Keratinocyte (primary cell): ENCODE results near the gene ABLIM2. TPM values are rescaled to one million over a fixed set of nuclear protein-coding genes. Genes with fewer than 3 reads are reported as not detected.

Source experiments
- DNase-seq: peaks from one replicate; pipeline ENCODE4 v3.0.0-alpha.2; 2011; ENCODE audit warnings: low read depth, missing footprints, low spot score
- FAIRE-seq: peaks from 2 replicates; lab custom pipeline; 2011; peaks lifted over from hg19 to GRCh38; lab: Jason Lieb, UNC
- H2AFZ ChIP-seq: 2 replicates; pipeline ENCODE4 v1.6.0; 2012; ENCODE audit warnings: low read length, control low read depth, inconsistent platforms; ENCODE audit not compliant: control insufficient read depth
- H3K27ac ChIP-seq: 2 replicates; pipeline ENCODE4 v1.5.1; 2011; ENCODE audit warnings: low read length; ENCODE audit not compliant: control insufficient read depth, insufficient read depth
- H3K27me3 ChIP-seq: 3 replicates; pipeline ENCODE4 v1.6.0; 2011; ENCODE audit warnings: low read length; ENCODE audit not compliant: control insufficient read depth, insufficient read depth; ENCODE audit errors: extremely low read depth
- H3K36me3 ChIP-seq, 2 experiments: 2 replicates in 1 of 2; 3 replicates in 1 of 2; pipeline ENCODE4 v1.5.1; 2011; ENCODE audit warnings: low read length in 2 of 2, mild to moderate bottlenecking in 1 of 2; ENCODE audit not compliant: control insufficient read depth in 2 of 2, insufficient read depth in 2 of 2; ENCODE audit errors: extremely low read depth in 1 of 2
- H3K4me1 ChIP-seq: 3 replicates; pipeline ENCODE4 v1.5.1; 2011; ENCODE audit warnings: low read length; ENCODE audit not compliant: control insufficient read depth, insufficient read depth; ENCODE audit errors: extremely low read depth
- H3K4me2 ChIP-seq: 3 replicates; pipeline ENCODE4 v1.6.0; 2011; ENCODE audit warnings: low read depth, low read length; ENCODE audit not compliant: control insufficient read depth, insufficient read depth; ENCODE audit errors: extremely low read depth
- H3K4me3 ChIP-seq, 3 experiments: fragments of 200-600 bp in 1 of 3; sonication (generic) in 1 of 3; 2 replicates in 2 of 3; 3 replicates in 1 of 3; pipeline ENCODE4 v1.5.1; 2011 to 2016; ENCODE audit warnings: low read length in 3 of 3, mild to moderate bottlenecking in 3 of 3, control low read depth in 2 of 3, inconsistent platforms in 1 of 3, low read depth in 1 of 3, mixed read lengths in 1 of 3, mixed run types in 1 of 3, moderate library complexity in 1 of 3; ENCODE audit not compliant: control insufficient read depth in 2 of 3, insufficient read depth in 2 of 3; ENCODE audit errors: extremely low read depth in 1 of 3
- H3K79me2 ChIP-seq: 2 replicates; pipeline ENCODE4 v1.6.0; 2012; ENCODE audit warnings: low read length; ENCODE audit not compliant: control insufficient read depth, insufficient read depth
- H3K9ac ChIP-seq: 3 replicates; pipeline ENCODE4 v1.6.0; 2011; ENCODE audit warnings: low read length; ENCODE audit not compliant: control insufficient read depth, insufficient read depth; ENCODE audit errors: extremely low read depth
- H3K9me1 ChIP-seq: 3 replicates; pipeline ENCODE4 v1.6.0; 2011; ENCODE audit warnings: low read length; ENCODE audit not compliant: control insufficient read depth, insufficient read depth; ENCODE audit errors: extremely low read depth
- H3K9me3 ChIP-seq: 2 replicates; pipeline ENCODE4 v1.5.1; 2012; ENCODE audit warnings: low read depth, low read length; ENCODE audit not compliant: control insufficient read depth
- H4K20me1 ChIP-seq: 3 replicates; pipeline ENCODE4 v1.6.0; 2011; ENCODE audit warnings: low read length; ENCODE audit not compliant: control insufficient read depth, insufficient read depth; ENCODE audit errors: extremely low read depth
- CTCF ChIP-seq, 3 experiments: IDR thresholded peaks in 1 of 3; conservative IDR thresholded peaks in 1 of 3; optimal IDR thresholded peaks in 1 of 3; 2 replicates in 2 of 3; 3 replicates in 1 of 3; pipeline versions ENCODE3 to v1.5.1; 2011; ENCODE audit warnings: low read length in 3 of 3, mild to moderate bottlenecking in 3 of 3, moderate library complexity in 2 of 3, control low read depth in 1 of 3, inconsistent platforms in 1 of 3; ENCODE audit not compliant: insufficient read depth in 2 of 3; ENCODE audit errors: extremely low read depth in 1 of 3
- EZH2 ChIP-seq: IDR thresholded peaks from one replicate; pipeline ENCODE4 v1.6.1; 2012; ENCODE audit warnings: inconsistent platforms, mild to moderate bottlenecking, low read length, moderate library complexity
- dilution Hi-C: fragments of 300-500 bp; cut with MboI; formaldehyde crosslinking; loops from one replicate; pipeline ENCODE4 v1.7.0; 2020; ENCODE audit warnings: low sequenced_read_pairs; ENCODE audit not compliant: extremely low pct_ligation_motif_present
- polyA plus RNA-seq, 5 experiments: library from polyadenylated mRNA; depleted of rRNA in 3 of 5; stranded (reverse) in 3 of 5; stranded (forward) in 1 of 5; unstranded in 1 of 5; fragments of >200 nt; gene quantifications; 1 replicate in 1 of 5; 2 replicates in 3 of 5; 3 replicates in 1 of 5; pipeline versions ENCODE4 v1.2.1 to v1.2.3, GENCODE V29; 2011 to 2012; ENCODE audit warnings: missing spikeins in 2 of 5, low read depth in 1 of 5, low replicate concordance in 1 of 5

Gene ABLIM2
- polyA plus RNA-seq, 1 donor (not counting 4 experiments of a cell fraction or from before 2014, with no cell fraction given) = 0.94 TPM

GRCh38 chr4:8150152-8151090 is 8.2 kb downstream of the ABLIM2 start:
- Histone ChIP-seq H2AFZ (no peak overlapping the region), H3K36me3 (no peaks in the 10 kb centered on the region), H3K4me3 (no peak overlapping the region), H3K79me2 (no peaks in the 10 kb centered on the region), H3K4me1 (no peaks in the 10 kb centered on the region), H3K4me2 (no peak overlapping the region), H3K9ac (no peak overlapping the region), H3K27ac (no peak overlapping the region), H3K27me3 (peaks cover 11% of the 10 kb centered on the region), H4K20me1 (no peaks in the 10 kb centered on the region), H3K9me3 (no peaks in the 10 kb centered on the region), H3K9me1 (no peaks in the 10 kb centered on the region)
- DNase-seq (no peak), FAIRE-seq (no peak)
- dilution Hi-C loops = no loop called here
- TF ChIP-seq EZH2 (no peak), CTCF (optimal IDR thresholded peaks at IDR 0.05 in 1 of 3, IDR thresholded peaks at IDR 0.05 in 1 of 3, conservative IDR thresholded peaks at IDR 0.05 in 1 of 3; ENCODE audit: extremely low read depth in 1 of 3, insufficient read depth in 2 of 3, low read length in 3 of 3) (no peak)

GRCh38 chr4:8149664-8150063 is 8.9 kb downstream of the ABLIM2 start:
- H3K4me2 ChIP-seq = no peak overlapping the region
- no peak overlapping the region for H3K4me3 ChIP-seq
- dilution Hi-C loops = no loop called here
- no peaks in the 10 kb centered on the region for H3K9me3 ChIP-seq
- no peaks in the 10 kb centered on the region for H3K4me1 ChIP-seq
- no peaks in the 10 kb centered on the region for H3K36me3 ChIP-seq
- H3K79me2 ChIP-seq = no peaks in the 10 kb centered on the region
- no peak overlapping the region for H2AFZ ChIP-seq
- no peak overlapping the region for H3K9ac ChIP-seq
- FAIRE-seq (no peak), DNase-seq (no peak)
- no peaks in the 10 kb centered on the region for H3K9me1 ChIP-seq
- peaks cover 16% of the 10 kb centered on the region for H3K27me3 ChIP-seq
- TF ChIP-seq EZH2 = no peak
- no peak for TF ChIP-seq CTCF (optimal IDR thresholded peaks at IDR 0.05 in 1 of 3, IDR thresholded peaks at IDR 0.05 in 1 of 3, conservative IDR thresholded peaks at IDR 0.05 in 1 of 3; ENCODE audit: extremely low read depth in 1 of 3, insufficient read depth in 2 of 3, low read length in 3 of 3)
- H4K20me1 ChIP-seq = no peaks in the 10 kb centered on the region
- no peak overlapping the region for H3K27ac ChIP-seq
